Activated naive CD8-positive, alpha-beta T cell (primary cell): ENCODE results near the gene PPP2R3B.
A peak's percentile ranks its signal among the peaks of the same experiment; 100 is the strongest.
"Not testable (repeated sequence)": the region's sequence is repeated elsewhere in the genome, so short reads cannot be mapped to it uniquely, and the experiment has no call there.

Experiments
- H3K27ac Mint-ChIP-seq: one replicate; pipeline ENCODE4 v1.8.0; 2021; ENCODE audit warnings: mixed read lengths
- H3K27me3 Mint-ChIP-seq: one replicate; pipeline ENCODE4 v1.8.0; 2021; ENCODE audit warnings: mixed read lengths
- H3K36me3 Mint-ChIP-seq: one replicate; pipeline ENCODE4 v1.8.0; 2021; ENCODE audit warnings: mixed read lengths
- H3K4me1 Mint-ChIP-seq: one replicate; pipeline ENCODE4 v1.8.0; 2021; ENCODE audit warnings: low read depth, mixed read lengths
- H3K4me3 Mint-ChIP-seq: one replicate; pipeline ENCODE4 v1.8.0; 2021; ENCODE audit warnings: mild to moderate bottlenecking, mixed read lengths
- H3K9me3 Mint-ChIP-seq: one replicate; pipeline ENCODE4 v1.8.0; 2021; ENCODE audit warnings: low read depth, mixed read lengths

PPP2R3B gene

GRCh38 chrX:306614-307251 is 80.0 kb downstream of the PPP2R3B start:
- H3K27me3 Mint-ChIP-seq, H3K4me3 Mint-ChIP-seq, H3K27ac Mint-ChIP-seq, H3K36me3 Mint-ChIP-seq, H3K9me3 Mint-ChIP-seq, H3K4me1 Mint-ChIP-seq: not testable (repeated sequence)

GRCh38 chrX:305781-306613 is 80.7 kb downstream of the PPP2R3B start:
- not testable (repeated sequence) for H3K36me3 Mint-ChIP-seq, H3K4me3 Mint-ChIP-seq, H3K27ac Mint-ChIP-seq, H3K27me3 Mint-ChIP-seq, H3K9me3 Mint-ChIP-seq, H3K4me1 Mint-ChIP-seq

- Mint-ChIP-seq H3K27me3 (no peaks in the 10 kb centered on the region), H3K27ac (no peak overlapping the region), H3K4me1 (no peaks in the 10 kb centered on the region), H3K36me3 (no peaks in the 10 kb centered on the region), H3K4me3 (no peak overlapping the region), H3K9me3 (no peaks in the 10 kb centered on the region)
Observed at GRCh38 chrX:302975-303374, 83.7 kb downstream of the PPP2R3B start.

- Mint-ChIP-seq H3K36me3 (no peaks in the 10 kb centered on the region), H3K4me3 (no peak overlapping the region), H3K9me3 (no peaks in the 10 kb centered on the region)
Observed at GRCh38 chrX:300334-300733, 86.4 kb downstream of the PPP2R3B start.

GRCh38 chrX:298993-299392 is 87.7 kb downstream of the PPP2R3B start:
- H3K27me3 Mint-ChIP-seq, result no peaks in the 10 kb centered on the region
- H3K4me3 Mint-ChIP-seq, result no peak overlapping the region
- H3K36me3 Mint-ChIP-seq, result no peaks in the 10 kb centered on the region
- H3K9me3 Mint-ChIP-seq, result no peaks in the 10 kb centered on the region
- no peaks in the 10 kb centered on the region for H3K4me1 Mint-ChIP-seq
- no peak overlapping the region for H3K27ac Mint-ChIP-seq

More at GRCh38 chrX:300334-300733, 86.4 kb downstream of the PPP2R3B start:
- no peaks in the 10 kb centered on the region for H3K27me3 Mint-ChIP-seq
- no peak overlapping the region for H3K27ac Mint-ChIP-seq
- no peaks in the 10 kb centered on the region for H3K4me1 Mint-ChIP-seq

GRCh38 chrX:295136-295535 is 91.6 kb downstream of the PPP2R3B start:
- Mint-ChIP-seq H3K9me3 (no peaks in the 10 kb centered on the region), H3K27ac (no peak overlapping the region), H3K36me3 (peaks cover 5% of the 10 kb centered on the region), H3K4me3 (no peak overlapping the region), H3K4me1 (no peaks in the 10 kb centered on the region), H3K27me3 (no peaks in the 10 kb centered on the region)

GRCh38 chrX:292900-293897 is 93.5 kb downstream of the PPP2R3B start:
- no peaks in the 10 kb centered on the region for H3K9me3 Mint-ChIP-seq
- no peak overlapping the region for H3K4me3 Mint-ChIP-seq
- no peak overlapping the region for H3K27ac Mint-ChIP-seq
- peaks cover 5% of the 10 kb centered on the region for H3K36me3 Mint-ChIP-seq
- H3K27me3 Mint-ChIP-seq, result no peaks in the 10 kb centered on the region
- H3K4me1 Mint-ChIP-seq, result no peaks in the 10 kb centered on the region

GRCh38 chrX:291411-291901 is 95.3 kb downstream of the PPP2R3B start:
- Mint-ChIP-seq H3K36me3 (peaks cover 5% of the 10 kb centered on the region), H3K4me3 (no peak overlapping the region), H3K27ac (no peak overlapping the region)

GRCh38 chrX:290476-291166 is 96.1 kb downstream of the PPP2R3B start:
- no peak overlapping the region for H3K27ac Mint-ChIP-seq
- peaks cover 5% of the 10 kb centered on the region for H3K36me3 Mint-ChIP-seq
- no peak overlapping the region for H3K4me3 Mint-ChIP-seq
- H3K4me1 Mint-ChIP-seq, result peaks cover 9% of the 10 kb centered on the region
- no peaks in the 10 kb centered on the region for H3K27me3 Mint-ChIP-seq
- H3K9me3 Mint-ChIP-seq, result no peaks in the 10 kb centered on the region

More at GRCh38 chrX:291411-291901, 95.3 kb downstream of the PPP2R3B start:
- Mint-ChIP-seq H3K9me3 (no peaks in the 10 kb centered on the region), H3K27me3 (no peaks in the 10 kb centered on the region), H3K4me1 (peaks cover 4% of the 10 kb centered on the region)

GRCh38 chrX:288561-288991 is 98.1 kb downstream of the PPP2R3B start:
- Mint-ChIP-seq H3K27me3 (no peaks in the 10 kb centered on the region), H3K27ac (no peak overlapping the region), H3K36me3 (peaks cover 7% of the 10 kb centered on the region), H3K4me3 (no peak overlapping the region), H3K9me3 (no peaks in the 10 kb centered on the region), H3K4me1 (peaks cover 15% of the 10 kb centered on the region)

GRCh38 chrX:287670-288069 is 99.0 kb downstream of the PPP2R3B start:
- no peak overlapping the region for H3K27ac Mint-ChIP-seq
- H3K36me3 Mint-ChIP-seq, result peaks cover 4% of the 10 kb centered on the region
- H3K9me3 Mint-ChIP-seq, result no peaks in the 10 kb centered on the region
- H3K4me3 Mint-ChIP-seq, result no peak overlapping the region
- peaks cover 15% of the 10 kb centered on the region for H3K4me1 Mint-ChIP-seq
- H3K27me3 Mint-ChIP-seq, result no peaks in the 10 kb centered on the region

GRCh38 chrX:285076-285677 is 101.5 kb downstream of the PPP2R3B start:
- no peaks in the 10 kb centered on the region for H3K9me3 Mint-ChIP-seq
- H3K27me3 Mint-ChIP-seq, result no peaks in the 10 kb centered on the region
- H3K36me3 Mint-ChIP-seq, result peaks cover 4% of the 10 kb centered on the region
- no peak overlapping the region for H3K27ac Mint-ChIP-seq
- peaks cover 22% of the 10 kb centered on the region for H3K4me1 Mint-ChIP-seq
- peak overlapping the region; percentile 70 for H3K4me3 Mint-ChIP-seq
